Ramos (cell line): ENCODE measurements around the gene NPB.

ENCODE experiments used
- in situ Hi-C: fragments of 300-500 bp; cut with MboI; formaldehyde crosslinking; loops from one replicate; pipeline ENCODE4 v1.14.3; 2022; ENCODE audit warnings: low sequenced_read_pairs; ENCODE audit not compliant: unreplicated experiment

NPB gene

GRCh38 chr17:81923302-81924260 lies 21.5 kb downstream of the NPB start:
- in situ Hi-C loops, result no loop called here

- in situ Hi-C loops, result no loop called here
These were observed 22.8 kb downstream of the NPB start for GRCh38 chr17:81924557-81925532.

- in situ Hi-C loops, result no loop called here
These were observed 23.9 kb downstream of the NPB start for GRCh38 chr17:81925860-81926450.

GRCh38 chr17:81926451-81927151 lies 24.6 kb downstream of the NPB start:
- in situ Hi-C loops, result no loop called here

GRCh38 chr17:81927152-81927652 lies 25.2 kb downstream of the NPB start:
- in situ Hi-C loops, result no loop called here

GRCh38 chr17:81927653-81928543 lies 25.9 kb downstream of the NPB start, which contains the start of gene MAFG:
TSS of gene MAFG (minus strand) at chr17:81927735. CDS start at chr17:81923185, 4,550 bp downstream.
- in situ Hi-C loops, result no loop called here

GRCh38 chr17:81928544-81929252 lies 26.7 kb downstream of the NPB start:
- in situ Hi-C loops, result no loop called here

- in situ Hi-C loops, result no loop called here
These were observed 27.5 kb downstream of the NPB start for GRCh38 chr17:81929253-81930141.

GRCh38 chr17:81930142-81931125 lies 28.4 kb downstream of the NPB start:
- in situ Hi-C loops, result no loop called here

- in situ Hi-C loops, result no loop called here
These were observed 29.1 kb downstream of the NPB start for GRCh38 chr17:81931189-81931556.

- in situ Hi-C loops, result no loop called here
These were observed 29.7 kb downstream of the NPB start for GRCh38 chr17:81931557-81932332.

- in situ Hi-C loops, result no loop called here
These were observed 30.4 kb downstream of the NPB start for GRCh38 chr17:81932333-81932983.

GRCh38 chr17:81933178-81933699 lies 31.2 kb downstream of the NPB start:
- in situ Hi-C loops, result no loop called here

GRCh38 chr17:81934098-81934757 lies 32.2 kb downstream of the NPB start:
- in situ Hi-C loops, result no loop called here
